Hematopoietic multipotent progenitor cell treated with erythropoietin and hydrocortisone succinate and interleukin-3 and kit ligand, for 6 days (in vitro differentiated cells): Measurements from ENCODE around the gene KIF7.
"Not testable (repeated sequence)": the region's sequence is repeated elsewhere in the genome, so short reads cannot be mapped to it uniquely, and the experiment has no call there.

Source experiments
- DNase-seq: peaks from one replicate; pipeline ENCODE4 v3.0.0-alpha.2; 2015

KIF7 gene

DNA sequence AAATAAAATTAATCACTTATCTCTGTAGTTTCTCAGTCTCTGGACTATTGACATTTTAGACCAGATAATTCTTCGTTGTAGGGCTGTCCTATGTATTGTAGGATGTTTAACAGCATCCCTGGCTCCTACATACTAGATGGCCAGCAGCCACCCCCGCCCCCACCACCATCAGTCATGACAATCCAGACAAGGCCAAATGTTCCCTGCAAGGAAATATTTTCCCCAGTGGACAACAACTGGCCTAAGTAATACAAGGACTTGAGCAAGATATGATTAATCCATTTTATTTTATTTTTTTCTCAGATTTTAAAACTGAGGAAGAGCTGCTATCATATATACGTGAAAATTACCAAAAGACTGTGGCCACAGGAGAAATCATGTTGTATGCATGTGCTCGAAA lies 56.2 kb downstream of the KIF7 start:
- no peak for DNase-seq

DNA sequence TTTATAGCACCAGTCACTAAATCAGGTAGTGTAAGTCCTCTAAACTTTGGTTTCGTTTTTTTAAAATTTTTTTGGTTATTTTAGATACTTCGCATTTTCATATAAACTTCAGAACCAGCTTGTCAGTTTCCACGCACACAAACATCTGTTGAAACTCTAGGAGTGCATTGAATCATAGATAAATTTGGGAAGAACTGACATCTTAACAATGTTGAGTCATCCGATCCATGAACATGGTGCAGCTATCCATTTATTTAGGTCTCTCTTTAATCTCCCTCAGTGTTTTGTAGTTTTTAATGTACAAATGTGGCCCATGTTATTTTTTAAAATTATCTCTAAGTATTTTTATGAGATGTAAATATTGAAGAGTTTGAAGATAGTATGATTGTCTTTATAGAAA lies 62.2 kb downstream of the KIF7 start:
- no peak for DNase-seq

DNA sequence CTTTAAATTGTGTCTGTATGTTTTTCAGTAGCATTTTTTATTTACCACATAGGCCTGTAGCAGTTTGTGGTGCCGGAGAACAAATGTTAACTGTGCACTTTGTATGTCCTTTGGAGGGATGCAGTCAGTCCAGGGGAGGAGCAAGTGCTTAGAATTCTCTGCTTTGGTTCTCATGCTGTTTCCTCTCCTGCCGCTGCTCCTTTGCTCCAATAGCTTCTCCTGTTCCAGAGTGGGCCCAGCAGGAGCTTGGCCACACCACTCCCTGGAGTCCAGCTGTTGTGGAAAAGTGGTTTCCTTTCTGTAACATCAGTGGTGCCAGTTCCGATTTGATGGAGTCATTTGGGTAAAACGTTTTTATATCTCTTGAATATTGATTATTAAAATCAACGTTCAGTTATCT lies 63.4 kb downstream of the KIF7 start:
- no peak for DNase-seq

DNA sequence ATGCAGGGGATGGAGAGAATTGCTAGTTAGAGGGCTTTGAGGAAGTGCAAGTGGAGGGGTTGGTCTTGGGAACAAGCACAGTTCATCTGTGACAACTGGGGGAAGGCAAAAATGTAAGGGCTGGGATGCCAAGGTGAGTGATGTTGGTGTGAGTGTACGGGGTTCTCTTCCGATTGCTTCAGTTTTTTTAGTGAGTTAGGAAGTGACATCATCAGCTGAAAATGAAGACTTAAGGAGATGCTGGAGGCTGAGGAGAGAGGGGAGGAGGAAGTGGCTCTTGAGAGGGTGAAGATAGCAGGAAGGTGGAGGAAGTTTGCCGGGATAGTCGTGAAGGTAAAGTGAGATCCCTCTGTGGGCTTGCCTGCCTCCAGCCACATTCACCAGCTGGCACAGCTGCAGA lies 67.3 kb downstream of the KIF7 start:
- DNase-seq = no peak

DNA sequence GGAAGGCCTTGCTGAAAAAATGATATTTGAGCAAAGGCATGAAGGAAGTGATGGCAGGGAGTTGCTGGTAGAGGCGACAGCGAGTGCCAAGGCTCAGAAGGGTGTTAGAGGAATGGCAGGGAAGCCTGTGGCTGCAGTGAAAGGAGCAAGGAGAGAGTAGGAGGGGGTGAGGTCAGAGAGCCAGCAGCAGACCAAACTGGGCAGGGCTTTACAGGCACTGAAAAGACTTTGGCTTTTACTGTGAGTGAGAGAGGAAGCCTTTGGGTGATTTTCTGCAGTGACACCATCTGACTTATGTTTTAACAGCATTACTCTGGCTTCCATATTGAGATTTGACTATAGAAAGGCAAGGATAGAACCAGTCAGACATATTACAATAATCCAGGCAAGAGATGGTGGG lies 68.6 kb downstream of the KIF7 start:
- DNase-seq = no peak

DNA sequence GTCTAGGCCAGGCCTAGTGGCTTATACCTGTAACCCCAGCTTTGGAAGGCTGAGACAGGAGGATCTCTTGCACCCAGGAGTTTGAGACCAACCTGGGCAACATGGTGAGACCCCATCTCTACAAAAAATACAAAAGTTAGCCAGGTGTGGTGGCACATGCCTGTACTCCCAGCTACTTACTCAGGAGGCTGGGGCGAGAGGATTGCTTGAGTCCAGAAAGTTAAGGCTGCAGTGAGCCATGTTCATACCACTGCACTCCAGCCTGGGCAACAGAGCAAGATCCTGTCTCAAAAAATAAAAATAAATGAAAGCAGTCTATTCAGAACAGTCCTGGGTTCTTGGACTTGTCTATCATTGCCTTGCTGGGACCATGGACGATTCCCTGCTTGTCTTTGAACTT lies 74.5 kb downstream of the KIF7 start:
- DNase-seq = not testable (repeated sequence)

GRCh38 chr15:89578146-89578545 lies 77.1 kb downstream of the KIF7 start:
- DNase-seq = peak; percentile 21
